HUES6 (cell line): Measurements from ENCODE around the gene MMP3.
"Not testable (repeated sequence)": the region's sequence is repeated elsewhere in the genome, so short reads cannot be mapped to it uniquely, and the experiment has no call there.

Experiments
- H3K27ac ChIP-seq: 2 replicates; pipeline ENCODE4 v1.7.0; 2013; ENCODE audit warnings: low read depth, mild to moderate bottlenecking, low read length, inconsistent platforms
- H3K27me3 ChIP-seq: 2 replicates; pipeline ENCODE4 v1.6.1; 2013; ENCODE audit warnings: low read length; ENCODE audit not compliant: control insufficient read depth, insufficient read depth
- H3K36me3 ChIP-seq: 2 replicates; pipeline ENCODE4 v1.6.1; 2013; ENCODE audit warnings: low read length; ENCODE audit not compliant: control insufficient read depth, insufficient read depth
- H3K4me1 ChIP-seq: 2 replicates; pipeline ENCODE4 v1.6.1; 2013; ENCODE audit warnings: low read length; ENCODE audit not compliant: control insufficient read depth, insufficient read depth
- H3K4me3 ChIP-seq: 2 replicates; pipeline ENCODE4 v1.5.1; 2013; ENCODE audit warnings: low read depth, low read length
- H3K9ac ChIP-seq: one replicate; pipeline ENCODE4 v1.6.1; 2013; ENCODE audit warnings: mild to moderate bottlenecking, low read length
- H3K9me3 ChIP-seq: 2 replicates; pipeline ENCODE4 v1.6.1; 2013; ENCODE audit warnings: low read depth, low read length; ENCODE audit not compliant: control insufficient read depth, insufficient read depth

The MMP3 gene

GRCh38 chr11:102843489-102843888 is at the start of gene MMP3:
TSS of gene MMP3 (minus strand) at chr11:102843609. CDS start at chr11:102843546, 63 bp downstream.
- Histone ChIP-seq H3K4me1 (no peaks in the 10 kb centered on the region), H3K27ac (no peak within 1 kb of the TSS), H3K27me3 (no peaks in the 10 kb centered on the region), H3K9me3 (no peaks in the 10 kb centered on the region), H3K9ac (no peak within 1 kb of the TSS), H3K4me3 (no peak within 1 kb of the TSS), H3K36me3 (no peaks in the 10 kb centered on the region)

DNA sequence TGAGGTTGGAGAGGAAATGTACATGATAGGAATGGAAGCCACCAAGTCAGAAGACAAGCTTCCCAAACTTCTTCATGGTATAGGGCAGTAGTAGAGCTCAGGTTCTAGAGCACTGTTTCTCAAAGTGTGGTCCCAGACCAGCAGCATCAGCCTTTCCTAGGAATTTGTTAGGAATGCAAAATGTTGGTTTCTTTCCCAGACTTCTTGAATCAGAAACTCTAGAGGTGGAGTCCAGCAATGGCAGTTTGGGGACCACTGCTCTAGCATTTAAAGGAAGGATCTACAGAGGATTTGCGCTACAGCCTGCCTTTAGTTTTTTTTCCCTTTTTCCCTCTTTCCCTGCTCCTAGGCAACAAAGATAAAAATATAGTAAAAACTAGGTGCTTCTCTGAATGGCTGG is 48.3 kb upstream of the MMP3 start:
- Histone ChIP-seq H3K27me3 (no peaks in the 10 kb centered on the region), H3K9ac (no peak overlapping the region), H3K4me1 (no peaks in the 10 kb centered on the region), H3K4me3 (no peak overlapping the region), H3K27ac (no peak overlapping the region), H3K36me3 (no peaks in the 10 kb centered on the region), H3K9me3 (peaks cover 12% of the 10 kb centered on the region)

DNA sequence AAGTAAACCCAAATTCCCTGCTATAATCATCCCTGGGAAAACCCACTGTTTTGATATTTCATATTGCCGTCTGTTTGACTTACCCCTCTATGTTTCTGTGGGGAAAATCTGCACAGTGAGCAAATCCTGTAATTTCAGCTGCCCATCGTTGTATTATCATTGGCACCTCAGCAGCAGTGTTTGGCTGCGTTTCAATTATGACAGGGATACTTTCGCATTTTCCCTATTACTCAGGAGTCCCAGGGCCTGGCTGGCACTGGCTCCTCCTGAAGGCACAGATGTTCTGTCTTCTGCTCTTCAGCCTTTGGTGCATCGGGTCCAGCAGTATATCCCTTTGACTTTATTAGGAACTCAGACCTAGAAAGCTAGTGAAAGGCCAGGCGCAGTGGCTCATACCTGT is 43.6 kb upstream of the MMP3 start:
- Histone ChIP-seq H3K36me3 (no peaks in the 10 kb centered on the region), H3K27me3 (no peaks in the 10 kb centered on the region), H3K9ac (no peak overlapping the region), H3K4me3 (no peak overlapping the region), H3K9me3 (no peaks in the 10 kb centered on the region), H3K4me1 (no peaks in the 10 kb centered on the region), H3K27ac (no peak overlapping the region)

GRCh38 chr11:102883141-102883540 is 39.7 kb upstream of the MMP3 start:
- H3K9ac ChIP-seq, result no peak overlapping the region
- H3K4me1 ChIP-seq, result no peaks in the 10 kb centered on the region
- no peak overlapping the region for H3K27ac ChIP-seq
- H3K9me3 ChIP-seq, result no peaks in the 10 kb centered on the region
- no peaks in the 10 kb centered on the region for H3K36me3 ChIP-seq
- no peak overlapping the region for H3K4me3 ChIP-seq
- H3K27me3 ChIP-seq, result no peaks in the 10 kb centered on the region

DNA sequence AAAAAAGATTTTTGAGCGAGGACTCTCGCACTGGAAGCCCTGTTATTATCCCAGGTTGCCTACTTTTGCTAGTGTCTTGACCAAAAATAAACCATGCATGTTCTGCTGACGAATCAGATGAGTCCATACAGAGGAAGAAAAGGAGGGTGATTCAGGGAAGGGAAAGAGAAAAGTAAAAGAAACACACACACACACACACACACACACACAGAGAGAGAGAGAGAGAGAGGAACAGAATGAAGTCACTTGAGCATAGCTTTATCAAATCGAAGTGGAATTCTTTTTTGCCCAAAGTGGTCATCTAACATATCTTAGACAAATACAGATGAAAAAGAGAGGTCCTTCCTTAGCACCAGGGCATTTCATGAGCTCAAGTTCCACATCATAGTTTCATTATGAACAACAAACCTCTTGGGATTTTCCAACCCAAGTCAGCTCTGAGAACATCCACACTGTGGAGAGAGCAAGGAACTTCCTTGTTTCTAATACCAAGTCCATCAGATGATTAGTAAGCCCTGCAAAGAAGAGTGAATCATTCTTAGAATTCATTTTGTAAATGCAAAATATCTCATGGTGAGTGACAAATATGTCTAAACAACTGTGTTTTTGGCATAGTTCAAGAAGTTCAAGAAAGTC is 39.1 kb upstream of the MMP3 start:
- Histone ChIP-seq H3K9ac (no peak overlapping the region), H3K4me3 (no peak overlapping the region), H3K4me1 (no peaks in the 10 kb centered on the region), H3K36me3 (no peaks in the 10 kb centered on the region), H3K27ac (no peak overlapping the region), H3K27me3 (no peaks in the 10 kb centered on the region), H3K9me3 (no peaks in the 10 kb centered on the region)

GRCh38 chr11:102879801-102880200 is 36.4 kb upstream of the MMP3 start:
- Histone ChIP-seq H3K27me3 (no peaks in the 10 kb centered on the region), H3K4me3 (no peak overlapping the region), H3K9ac (no peak overlapping the region), H3K36me3 (no peaks in the 10 kb centered on the region), H3K27ac (no peak overlapping the region), H3K4me1 (no peaks in the 10 kb centered on the region), H3K9me3 (no peaks in the 10 kb centered on the region)

DNA sequence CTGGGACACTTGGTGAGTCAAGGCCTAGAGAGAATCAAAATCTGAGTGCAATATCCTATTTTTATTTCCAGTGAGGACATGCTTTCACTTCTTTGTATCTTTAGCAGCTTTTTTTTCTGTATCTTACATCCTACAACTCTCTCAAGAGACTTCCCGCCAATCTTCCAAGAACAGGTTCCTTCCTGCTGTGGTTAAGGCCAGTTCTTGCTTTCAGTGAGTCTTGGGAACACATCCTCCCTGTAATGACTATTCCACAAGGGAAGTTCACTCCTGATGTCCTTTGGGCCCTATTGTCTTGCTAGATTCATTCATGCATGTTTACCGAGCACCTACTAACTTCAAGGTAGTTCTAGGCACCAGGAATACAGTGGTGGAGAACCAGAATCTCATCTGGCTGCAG is 35.2 kb upstream of the MMP3 start:
- Histone ChIP-seq H3K9me3 (no peaks in the 10 kb centered on the region), H3K4me1 (no peaks in the 10 kb centered on the region), H3K27me3 (no peaks in the 10 kb centered on the region), H3K36me3 (no peaks in the 10 kb centered on the region), H3K9ac (no peak overlapping the region), H3K27ac (no peak overlapping the region), H3K4me3 (no peak overlapping the region)

- H3K4me1 ChIP-seq, result no peaks in the 10 kb centered on the region
- H3K27ac ChIP-seq, result no peak within 1 kb of the TSS
- H3K36me3 ChIP-seq, result no peaks in the 10 kb centered on the region
- H3K27me3 ChIP-seq, result no peaks in the 10 kb centered on the region
- no peak within 1 kb of the TSS for H3K9ac ChIP-seq
- H3K4me3 ChIP-seq, result no peak within 1 kb of the TSS
- H3K9me3 ChIP-seq, result no peaks in the 10 kb centered on the region
Observed at GRCh38 chr11:102874852-102875251, 31.4 kb upstream of the MMP3 start, which contains the start of gene MMP12. TSS of gene MMP12 (minus strand) at chr11:102874982. CDS start at chr11:102874937, 45 bp downstream.

DNA sequence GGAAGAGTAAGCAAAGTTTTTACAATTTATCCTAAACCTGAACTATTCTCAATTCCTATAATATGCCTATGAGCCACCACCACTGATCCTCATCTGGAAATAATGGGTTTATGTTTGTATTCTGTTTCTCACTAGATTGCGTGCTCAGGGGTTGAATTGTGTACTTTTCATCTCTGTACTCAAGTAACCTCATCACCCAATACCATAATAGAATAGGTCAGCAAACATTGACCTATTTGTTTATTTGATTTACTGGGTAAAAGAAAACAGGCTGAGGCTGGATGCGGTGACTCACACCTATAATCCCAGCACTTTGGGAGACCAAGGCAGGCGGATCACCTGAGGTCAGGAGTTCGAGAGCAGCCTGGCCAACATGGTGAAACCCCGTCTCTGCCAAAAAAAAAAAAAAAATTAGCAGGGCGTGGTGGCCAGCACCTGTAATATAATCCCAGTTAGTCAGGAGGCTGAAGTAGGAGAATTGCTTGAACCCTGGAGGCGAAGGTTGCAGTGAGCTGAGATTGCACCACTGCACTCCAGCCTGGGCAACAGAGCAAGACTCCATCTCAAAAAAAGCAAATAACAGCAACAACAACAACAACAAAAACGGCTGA is 26.1 kb upstream of the MMP3 start:
- not testable (repeated sequence) for H3K4me3 ChIP-seq, H3K4me1 ChIP-seq, H3K27ac ChIP-seq, H3K9ac ChIP-seq, H3K27me3 ChIP-seq, H3K36me3 ChIP-seq, H3K9me3 ChIP-seq

GRCh38 chr11:102868339-102868738 is 24.9 kb upstream of the MMP3 start:
- H3K4me1 ChIP-seq, result no peaks in the 10 kb centered on the region
- no peak overlapping the region for H3K4me3 ChIP-seq
- no peaks in the 10 kb centered on the region for H3K9me3 ChIP-seq
- no peak overlapping the region for H3K27ac ChIP-seq
- H3K27me3 ChIP-seq, result no peaks in the 10 kb centered on the region
- no peaks in the 10 kb centered on the region for H3K36me3 ChIP-seq
- no peak overlapping the region for H3K9ac ChIP-seq

GRCh38 chr11:102864724-102865123 is 21.3 kb upstream of the MMP3 start:
- H3K27me3 ChIP-seq, result no peaks in the 10 kb centered on the region
- no peaks in the 10 kb centered on the region for H3K36me3 ChIP-seq
- no peak overlapping the region for H3K27ac ChIP-seq
- no peak overlapping the region for H3K4me3 ChIP-seq
- no peaks in the 10 kb centered on the region for H3K9me3 ChIP-seq
- no peaks in the 10 kb centered on the region for H3K4me1 ChIP-seq
- no peak overlapping the region for H3K9ac ChIP-seq
